RCC 7860 (cell line): Measurements from ENCODE around the gene CCDC112.

Experiments
- DNase-seq: peaks from one replicate; pipeline ENCODE4 v3.0.0-alpha.2; 2015; ENCODE audit warnings: low spot score
- FAIRE-seq: peaks from 2 replicates; lab custom pipeline; 2012; peaks lifted over from hg19 to GRCh38; lab: Jason Lieb, UNC

CCDC112 gene

DNA sequence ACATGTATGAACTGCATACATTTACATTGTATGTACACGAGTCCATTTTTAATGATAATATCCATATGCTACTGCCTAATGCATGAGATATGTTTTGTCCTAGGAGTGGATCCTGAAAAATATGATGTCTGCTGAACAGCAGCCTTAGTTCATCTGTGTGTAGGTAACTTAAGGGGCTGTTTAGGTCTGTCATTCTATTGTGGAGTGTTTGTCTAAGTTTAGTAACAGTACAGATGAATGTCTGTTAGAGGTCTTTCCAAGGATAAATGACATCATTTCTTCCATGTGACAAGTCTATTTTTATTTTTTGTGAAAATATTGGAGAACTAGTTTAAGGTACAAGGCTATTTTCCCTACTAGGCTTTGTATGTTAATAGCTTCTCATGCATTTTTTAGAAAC is 22.6 kb upstream of the CCDC112 start:
- FAIRE-seq = no peak
- no peak for DNase-seq

DNA sequence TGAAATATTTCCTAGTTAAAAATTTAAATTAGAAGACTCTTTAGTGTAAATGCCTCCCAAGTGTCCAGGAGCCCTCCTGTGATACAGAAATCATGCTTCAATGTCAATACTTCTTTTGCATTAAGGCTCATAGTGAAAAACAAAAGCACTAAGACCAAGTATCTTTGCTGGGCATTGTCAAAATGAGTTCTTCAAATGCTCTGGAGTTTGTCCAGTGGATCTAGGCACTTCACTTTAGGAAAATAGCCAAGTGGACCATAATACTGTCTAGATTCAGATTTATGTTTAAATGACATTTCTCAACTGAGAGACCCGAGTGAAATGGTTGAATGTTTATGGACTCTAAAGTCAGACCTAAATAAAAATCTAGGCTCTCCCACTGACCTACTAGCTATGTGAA is 21.3 kb upstream of the CCDC112 start:
- no peak for FAIRE-seq
- DNase-seq = no peak

DNA sequence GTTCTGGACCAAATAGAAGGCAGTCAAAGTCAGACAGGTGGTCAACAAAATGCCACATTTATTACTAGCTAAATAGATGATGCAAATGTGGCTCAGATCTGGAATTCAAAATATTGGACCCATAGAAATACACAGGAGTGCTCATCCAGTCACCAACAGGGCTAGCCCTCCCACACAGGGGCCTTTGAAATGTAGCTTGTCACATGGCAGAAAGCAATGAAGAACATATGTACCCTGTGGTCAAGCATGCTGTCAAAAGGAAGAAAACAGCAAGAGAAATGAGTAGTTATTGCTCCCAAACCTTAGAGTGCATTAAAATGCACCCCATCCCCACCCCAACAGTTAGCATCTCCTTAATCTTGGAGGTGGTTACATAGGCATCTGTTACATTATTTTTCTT is 20.9 kb upstream of the CCDC112 start:
- DNase-seq (no peak), FAIRE-seq (no peak)

DNA sequence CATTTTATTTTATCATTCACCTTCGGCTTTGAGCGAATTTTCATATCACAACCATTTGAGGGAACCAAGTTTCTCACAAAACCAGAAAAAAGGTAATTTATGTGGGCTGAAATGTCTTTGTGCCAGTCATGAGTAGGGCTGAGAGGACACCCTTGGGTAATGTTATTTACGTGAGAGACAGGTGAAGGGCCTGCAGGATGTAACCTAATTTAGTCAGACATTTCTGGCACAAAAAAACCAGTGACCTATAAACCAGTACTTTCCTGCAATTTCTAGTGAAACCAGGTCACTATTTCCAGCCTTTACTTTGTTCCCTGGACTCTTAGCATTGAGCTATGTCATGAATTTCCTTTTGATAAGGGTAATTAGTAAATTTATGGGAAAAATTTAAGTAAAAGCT is 17.2 kb upstream of the CCDC112 start:
- no peak for FAIRE-seq
- DNase-seq = no peak

DNA sequence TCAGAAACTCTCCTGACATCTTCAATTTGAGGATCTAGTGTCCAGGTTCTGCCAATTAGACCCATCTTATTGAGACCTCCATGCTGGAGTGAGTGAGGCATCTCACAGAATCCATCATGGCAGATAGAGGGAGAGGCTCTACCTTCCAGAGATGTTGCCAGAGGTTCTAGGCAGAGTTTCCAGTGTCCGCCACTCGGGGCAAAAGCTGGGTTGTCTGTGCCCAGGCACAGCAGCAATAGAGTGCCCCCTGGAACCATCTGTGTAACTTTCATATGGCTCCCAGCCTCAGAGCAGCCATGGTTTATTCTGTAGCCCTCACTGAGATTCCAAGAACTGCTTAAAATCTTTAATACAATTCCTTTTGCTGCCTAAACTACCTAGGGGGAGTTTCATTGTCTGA is 16.6 kb upstream of the CCDC112 start:
- FAIRE-seq (no peak), DNase-seq (no peak)

DNA sequence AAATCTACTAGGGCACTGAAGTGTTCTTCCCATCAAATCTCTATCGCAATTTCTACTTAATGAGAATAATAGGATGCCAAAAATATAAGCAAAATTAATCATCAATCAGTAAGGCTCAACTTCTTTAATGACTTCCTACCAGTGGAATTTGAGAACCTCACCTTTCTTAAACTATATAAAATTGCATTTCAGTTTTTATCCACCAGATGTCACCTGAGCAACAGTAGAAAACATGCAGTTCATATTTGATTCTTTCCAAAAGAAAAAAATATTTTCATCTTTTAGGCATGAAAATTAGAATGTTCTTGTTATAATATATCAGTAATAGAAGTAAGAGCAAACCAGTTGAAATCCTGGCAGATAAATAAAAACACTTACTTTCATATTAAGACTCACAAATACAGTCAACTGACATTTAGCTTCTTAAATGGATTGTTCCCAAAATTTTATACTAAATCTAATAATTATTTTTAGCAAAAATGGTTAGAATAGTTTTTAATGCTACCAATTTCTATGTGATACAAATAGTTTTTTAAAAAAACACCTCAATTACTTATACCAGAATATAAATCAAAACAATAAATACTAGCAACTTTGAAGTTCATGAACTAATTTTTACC is 13.4 kb upstream of the CCDC112 start:
- DNase-seq (peak; percentile 57), FAIRE-seq (peak; percentile 92)

DNA sequence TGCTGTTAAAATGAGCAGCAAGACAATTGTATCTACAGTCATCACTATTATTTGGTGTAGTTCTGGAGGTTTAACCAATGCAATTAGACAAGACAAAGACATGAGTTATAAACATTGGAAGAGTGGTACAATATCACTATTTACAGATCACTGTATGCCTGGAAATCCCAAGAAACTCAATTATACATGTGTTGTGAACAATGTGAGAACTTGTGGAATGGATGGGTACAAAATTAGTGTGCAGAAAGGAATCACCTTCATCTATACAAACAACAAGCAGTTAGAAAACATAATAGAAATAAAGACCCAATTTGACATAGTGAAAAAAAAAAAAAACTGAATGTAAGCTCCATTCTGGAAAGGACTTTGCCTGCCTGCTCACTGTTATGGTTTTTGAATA is 12.4 kb upstream of the CCDC112 start:
- FAIRE-seq (no peak), DNase-seq (no peak)

DNA sequence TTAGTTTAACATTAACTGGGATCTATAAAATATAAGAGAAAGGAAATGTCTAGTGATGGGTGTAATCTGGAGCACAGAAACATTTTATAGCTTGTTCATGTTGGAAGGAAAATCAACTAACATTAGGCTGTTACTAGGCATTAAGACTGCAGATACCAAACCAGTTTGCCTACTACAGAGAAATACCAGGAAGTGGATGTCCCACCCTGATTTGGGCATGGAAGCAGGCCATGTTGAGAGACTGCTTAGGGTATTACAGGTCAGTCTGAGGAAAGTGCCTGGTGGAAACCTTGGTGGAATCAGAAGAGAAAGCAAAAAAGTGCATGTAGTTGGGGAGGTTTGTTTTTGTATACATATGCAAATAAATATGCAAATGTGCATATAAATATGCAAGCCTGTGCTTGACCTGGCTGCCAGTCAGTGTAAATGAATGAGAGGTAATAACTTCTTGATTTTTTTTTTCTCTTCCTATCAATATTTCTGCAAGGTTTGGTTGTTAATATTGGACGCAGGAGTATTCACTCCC is 9.6 kb upstream of the CCDC112 start:
- no peak for FAIRE-seq
- DNase-seq = no peak

DNA sequence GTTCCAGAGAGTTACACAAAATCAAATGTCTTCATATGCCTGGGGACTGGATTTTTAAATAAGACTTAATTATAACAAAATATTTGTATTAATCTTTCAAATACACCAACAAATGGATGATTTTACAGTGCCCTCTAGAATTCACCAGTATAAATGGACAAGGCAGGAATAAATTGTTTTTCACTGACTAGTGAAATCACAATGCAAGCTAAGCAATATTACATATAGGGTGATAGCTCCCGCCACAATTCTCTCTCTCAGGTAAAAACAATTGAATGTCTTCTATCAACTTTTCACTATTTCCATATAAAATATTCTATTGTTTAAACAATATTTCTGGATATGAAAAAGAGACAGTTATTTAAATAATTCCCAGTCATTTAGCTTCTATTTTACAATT is 8.0 kb upstream of the CCDC112 start:
- FAIRE-seq = no peak

DNA sequence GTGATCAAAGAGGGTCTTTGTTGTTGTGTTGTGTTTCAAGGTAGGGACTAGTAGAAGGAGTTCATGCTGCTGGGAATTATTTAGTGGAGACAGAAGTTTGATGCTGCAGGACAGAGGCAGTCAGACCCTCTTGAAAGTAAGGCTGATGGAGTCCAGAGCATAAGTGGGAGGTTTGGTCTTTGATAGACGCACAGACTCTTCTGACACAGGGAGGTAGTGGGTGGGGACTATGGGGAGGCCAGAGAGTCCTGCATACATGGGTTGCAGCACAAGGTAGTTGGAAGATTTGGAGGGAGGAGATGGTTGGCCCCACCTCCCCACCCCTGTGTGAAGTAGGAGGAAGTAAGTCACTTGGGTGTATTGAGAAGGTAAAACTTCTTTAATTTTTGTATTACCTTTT is 2.4 kb upstream of the CCDC112 start:
- FAIRE-seq = no peak
- no peak for DNase-seq

More for the DNA sequence above, 8.0 kb upstream of the CCDC112 start:
- DNase-seq = no peak

DNA sequence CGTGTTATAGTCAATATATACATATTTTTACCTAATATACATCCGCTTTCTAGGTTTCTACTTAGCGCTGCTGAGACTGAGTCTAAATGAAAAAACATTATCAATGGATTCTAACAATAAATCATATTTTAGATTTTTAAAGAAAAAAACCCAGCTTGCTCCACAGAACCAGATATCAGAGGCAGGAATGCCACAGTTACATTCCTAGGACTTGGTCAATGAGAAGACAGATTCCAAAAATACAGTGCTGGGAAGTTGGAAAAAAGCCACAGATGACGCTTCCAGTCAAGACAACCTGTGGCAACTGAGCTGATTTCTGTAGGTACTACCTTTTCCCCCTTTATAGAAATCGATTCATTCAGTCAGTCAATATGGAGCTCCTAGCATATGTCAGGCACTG is 577 bp upstream of the CCDC112 start:
- no peak for FAIRE-seq
- DNase-seq = no peak

DNA sequence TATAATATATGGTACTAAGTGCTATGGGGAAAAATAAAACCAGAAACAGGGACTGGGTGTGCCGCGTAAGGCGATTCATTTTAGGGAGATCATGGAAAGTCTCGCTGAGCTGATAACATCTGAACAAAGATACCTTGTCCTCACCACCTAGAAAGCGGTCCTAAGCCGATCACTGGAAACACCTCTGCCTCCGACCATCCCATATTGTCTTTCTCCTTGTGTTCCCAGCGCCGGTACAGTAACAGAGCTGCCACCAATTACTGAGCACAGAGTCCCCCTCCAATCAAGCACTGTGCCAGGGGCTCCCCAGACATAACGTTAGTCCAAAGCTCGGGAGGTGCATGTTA is 704 bp downstream of the CCDC112 start:
- DNase-seq = no peak
- FAIRE-seq = no peak

DNA sequence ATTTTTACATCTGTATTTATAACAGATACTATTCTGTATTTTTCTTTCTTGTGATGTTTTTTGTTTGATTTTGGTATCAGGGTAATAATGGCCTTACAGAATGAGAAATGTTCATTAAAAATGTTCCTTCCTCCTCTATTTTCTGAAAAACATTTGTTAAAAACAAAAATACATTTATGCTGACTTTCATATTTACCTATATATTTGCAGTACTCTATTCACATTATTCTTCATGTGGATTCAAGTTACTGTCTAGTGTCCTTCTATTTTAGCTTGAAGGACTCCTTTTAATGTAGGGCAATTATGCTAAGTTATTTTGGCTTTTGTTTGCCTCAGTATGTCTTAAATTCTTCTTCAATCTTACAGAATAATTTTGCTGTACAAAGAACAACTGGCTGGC is 5.1 kb downstream of the CCDC112 start:
- DNase-seq (no peak), FAIRE-seq (no peak)

DNA sequence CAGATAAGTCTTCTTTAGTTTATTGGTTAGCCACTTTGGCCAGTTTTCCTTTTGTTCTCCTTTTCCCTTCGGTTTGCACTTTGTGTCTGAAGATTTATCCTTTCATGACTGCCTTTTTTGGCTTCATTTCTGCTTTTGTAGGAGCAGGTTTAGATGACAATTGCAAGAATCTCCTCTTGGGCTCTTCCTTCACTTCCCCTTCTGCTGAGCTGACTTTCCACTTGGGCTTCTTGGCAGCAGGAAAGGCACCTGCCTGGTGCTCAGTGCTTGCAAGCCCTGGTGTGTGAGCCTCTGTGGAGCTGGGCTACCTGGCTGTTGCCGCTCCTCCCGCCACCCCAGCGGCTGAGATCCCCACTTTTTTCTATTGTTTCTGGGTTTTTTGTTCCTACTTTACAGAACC is 7.3 kb downstream of the CCDC112 start:
- no peak for DNase-seq
- FAIRE-seq = no peak

DNA sequence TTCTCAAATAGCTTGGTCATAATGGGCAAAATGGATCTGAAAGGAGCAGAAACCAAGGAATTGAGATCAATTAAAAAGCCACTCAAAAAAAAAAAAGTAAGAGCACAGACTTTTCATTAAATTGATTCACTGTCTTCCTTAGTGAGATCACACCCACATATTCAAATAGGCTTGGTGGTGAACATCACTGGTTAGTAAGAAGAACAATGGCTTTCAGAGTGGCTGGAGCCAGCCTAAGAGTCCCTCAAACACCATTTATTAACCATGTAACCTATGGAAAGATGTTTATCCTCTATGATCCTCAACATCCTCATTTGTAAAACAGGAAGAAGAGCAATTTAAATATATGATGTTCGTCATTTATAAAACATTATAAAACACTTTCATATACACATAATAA is 12.4 kb downstream of the CCDC112 start:
- no peak for FAIRE-seq
- DNase-seq = no peak

DNA sequence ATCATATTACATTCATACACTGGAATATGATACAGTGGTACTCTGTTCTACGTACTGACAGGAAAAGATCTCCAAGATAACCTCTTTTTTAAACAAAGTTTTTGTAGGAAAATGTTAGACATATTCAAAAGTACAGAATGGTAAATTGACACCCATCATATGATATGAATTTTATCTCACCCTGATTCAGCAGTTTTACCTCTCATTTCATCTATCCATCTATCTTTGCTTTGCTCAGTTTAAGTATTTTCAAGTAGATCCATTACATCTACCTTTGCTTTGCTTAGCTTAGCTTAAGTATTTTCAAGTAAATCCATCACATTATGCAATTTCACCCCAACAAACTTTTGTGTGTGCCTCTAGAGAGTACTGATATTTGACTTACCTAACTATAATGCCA is 14.3 kb downstream of the CCDC112 start:
- no peak for FAIRE-seq
- no peak for DNase-seq

DNA sequence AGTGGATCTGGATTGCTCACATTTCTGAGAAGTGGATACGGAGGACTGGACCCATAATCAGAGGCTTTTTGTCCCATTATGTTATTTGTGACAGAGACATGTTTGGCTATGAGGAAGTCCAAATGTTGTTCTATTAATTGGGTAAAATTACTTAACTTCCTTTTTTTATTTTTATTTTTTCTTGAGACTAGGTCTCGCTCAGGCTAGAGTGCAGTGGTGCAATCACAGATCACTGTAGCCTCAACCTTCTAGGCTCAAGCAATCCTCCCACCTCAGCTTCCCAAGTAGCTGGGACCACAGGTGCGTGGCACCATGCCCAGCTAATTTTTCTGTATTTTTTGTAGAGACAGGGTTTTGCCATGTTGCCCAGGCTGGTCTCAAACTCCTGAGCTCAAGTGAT is 21.9 kb downstream of the CCDC112 start:
- FAIRE-seq = no peak
- no peak for DNase-seq

DNA sequence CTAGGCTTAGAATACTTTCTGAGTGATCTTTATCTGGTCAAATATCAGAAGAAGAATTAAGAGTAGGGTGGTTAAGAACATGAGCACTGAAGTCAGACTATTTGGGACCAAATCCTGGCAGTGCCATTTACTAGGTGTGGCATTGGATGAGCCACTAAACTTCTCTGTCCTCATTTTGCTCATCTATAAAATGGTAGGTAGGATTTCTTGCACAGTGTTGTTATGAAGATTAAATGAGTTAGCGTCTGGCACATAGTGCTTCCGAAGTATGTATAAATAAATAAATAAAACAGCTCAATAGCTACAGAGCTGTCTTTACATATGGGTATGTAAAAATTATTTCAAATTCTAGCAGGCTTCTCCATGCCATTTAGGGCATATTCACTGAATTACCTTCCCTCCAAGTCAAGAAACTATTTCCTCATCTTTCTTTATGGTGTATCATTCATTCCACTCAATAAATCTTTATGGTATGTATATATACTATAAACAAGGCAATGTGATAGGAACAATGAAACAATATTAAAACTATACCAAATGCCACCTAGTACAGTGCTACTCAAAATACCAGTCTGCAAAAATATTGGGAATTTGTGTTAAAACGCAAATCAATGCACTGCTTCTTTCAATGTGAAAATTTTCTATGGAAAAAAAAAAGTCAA is 24.0 kb downstream of the CCDC112 start:
- DNase-seq = no peak
- FAIRE-seq = no peak

DNA sequence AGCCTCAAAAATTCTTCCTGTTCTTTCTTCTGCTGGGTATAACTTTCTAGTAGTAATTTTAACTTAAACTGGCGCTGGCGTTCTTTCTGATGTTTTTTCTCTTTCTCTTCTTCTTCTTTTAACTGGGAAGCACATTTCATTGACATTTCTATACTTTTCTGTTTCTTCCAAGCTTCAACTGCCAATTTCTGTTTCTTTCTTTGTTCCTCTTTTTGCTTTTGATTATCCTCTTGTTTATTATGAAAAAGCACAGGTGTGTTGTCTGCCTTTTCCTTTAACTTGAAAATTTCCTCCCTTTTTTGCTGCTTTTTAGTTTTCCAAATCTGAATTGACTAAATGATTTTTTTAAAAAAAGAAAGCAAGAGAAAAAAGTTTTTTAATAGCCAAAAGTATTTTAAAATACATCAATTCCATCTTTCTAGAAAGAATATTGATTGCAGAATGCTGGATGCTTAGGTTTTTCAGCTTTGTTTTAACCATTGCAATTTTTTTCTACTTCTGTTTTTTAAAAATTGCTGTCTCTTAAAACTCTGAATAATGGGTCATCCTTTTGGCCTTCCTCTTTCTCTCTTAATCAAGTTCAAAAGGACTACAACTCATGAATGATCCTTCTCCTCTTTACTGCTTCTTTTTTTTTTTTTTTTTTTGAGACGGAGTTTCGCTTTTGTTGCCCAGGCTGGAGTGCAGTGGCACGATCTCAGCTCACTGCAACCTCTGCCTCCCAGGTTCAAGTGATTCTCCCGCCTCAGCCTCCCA is 25.0 kb downstream of the CCDC112 start:
- no peak for DNase-seq

DNA sequence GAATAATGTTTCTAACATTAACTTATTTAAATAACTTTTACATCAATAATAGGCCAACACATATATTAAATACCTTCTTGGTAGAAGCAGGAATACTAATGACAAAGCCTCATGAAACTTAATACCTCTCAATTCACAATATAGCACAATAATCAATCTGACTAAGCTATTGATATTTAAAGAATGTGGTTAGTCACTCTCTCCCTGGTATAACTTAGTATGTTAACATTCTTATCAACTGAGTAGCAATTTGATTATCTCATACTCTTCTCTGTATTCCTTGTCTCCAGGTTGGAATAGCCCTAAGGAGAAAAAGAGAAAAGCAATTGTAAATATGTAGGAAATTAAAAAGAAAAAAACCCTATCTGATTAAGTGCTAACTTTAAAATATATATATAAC is 28.8 kb downstream of the CCDC112 start:
- FAIRE-seq (no peak), DNase-seq (peak; percentile 22)

More for the DNA sequence above, 25.0 kb downstream of the CCDC112 start:
- FAIRE-seq = no peak

DNA sequence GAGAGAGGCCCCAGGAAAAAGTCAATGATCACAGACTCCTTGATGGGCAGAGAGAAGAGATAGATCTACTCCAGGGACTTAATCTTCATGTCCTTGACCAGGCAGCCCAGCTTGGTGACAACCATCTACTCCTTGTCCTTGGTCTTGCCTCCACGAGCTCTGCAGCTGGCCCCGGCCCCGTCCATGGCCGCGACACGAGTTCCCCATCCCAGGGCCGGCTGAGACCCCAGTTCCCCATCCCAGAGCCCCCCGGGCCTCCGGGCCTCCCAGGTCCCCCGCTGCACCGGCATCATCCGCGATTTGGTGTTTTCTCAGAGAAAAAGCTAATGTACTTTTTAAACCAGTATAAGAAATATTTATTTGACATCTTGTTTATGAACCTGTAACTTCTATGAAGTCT is 31.2 kb downstream of the CCDC112 start:
- no peak for DNase-seq
- no peak for FAIRE-seq

DNA sequence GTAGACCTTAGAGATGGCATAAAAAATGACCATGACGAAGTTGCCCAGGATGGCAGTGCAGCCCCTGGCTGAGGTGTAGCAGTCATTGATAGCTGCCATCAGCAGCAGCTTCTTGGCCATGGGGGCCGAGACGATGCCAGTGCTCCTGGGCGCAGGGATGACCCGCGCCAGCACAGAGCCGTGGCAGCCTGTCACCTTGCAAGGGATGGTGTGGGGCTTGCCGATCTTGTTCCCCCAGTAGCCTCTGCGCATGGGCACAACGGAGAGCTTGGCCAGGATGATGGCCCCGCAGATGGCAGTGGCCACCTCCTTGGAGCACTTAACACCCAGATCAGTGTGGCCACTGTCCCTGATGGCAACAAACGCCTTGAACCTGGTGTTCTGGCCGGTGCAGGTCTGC is 31.7 kb downstream of the CCDC112 start:
- FAIRE-seq (no peak), DNase-seq (no peak)
